Measurements from ENCODE around the gene MLXIP. TPM values are rescaled to one million over a fixed set of nuclear protein-coding genes. Genes with fewer than 3 reads are reported as not detected.

MLXIP gene
- total RNA-seq, 2 donors from 2014 or later = 13.1 to 57.7 TPM

- Histone ChIP-seq H3K4me1 (replicated peaks) (no peaks in the 10 kb centered on the region), H3K27ac (peak overlapping the region; percentile 7 to 26), H3K36me3 (no peaks in the 10 kb centered on the region), H3K9me3 (no peaks in the 10 kb centered on the region), H3K4me3 (no peak overlapping the region), H3K27me3 (replicated peaks; ENCODE audit: insufficient read depth) (no peaks in the 10 kb centered on the region)
- TF ChIP-seq POLR2A (IDR thresholded peaks at IDR 0.05) = no peak
- no peak for TF ChIP-seq POLR2AphosphoS5 (IDR thresholded peaks at IDR 0.05)
- TF ChIP-seq CTCF (IDR thresholded peaks at IDR 0.05) = no peak
- 74% methylated on average over 9 of the region's 9 CpGs for WGBS
- intact Hi-C loops (cut with DNase I) = no loop called here
- DNase-seq (ENCODE audit: low spot score) = no peak
These were observed 9.7 kb downstream of the MLXIP start for GRCh38 chr12:122088179-122088810.

- Histone ChIP-seq H3K27me3 (replicated peaks; ENCODE audit: insufficient read depth) (no peaks in the 10 kb centered on the region), H3K4me3 (no peak overlapping the region), H3K36me3 (no peaks in the 10 kb centered on the region), H3K9me3 (no peaks in the 10 kb centered on the region), H3K27ac (no peak overlapping the region), H3K4me1 (replicated peaks) (no peaks in the 10 kb centered on the region)
- DNase-seq (ENCODE audit: low spot score) = no peak
- no peak for TF ChIP-seq POLR2AphosphoS5 (IDR thresholded peaks at IDR 0.05)
- TF ChIP-seq POLR2A (IDR thresholded peaks at IDR 0.05) = no peak
- no peak for TF ChIP-seq CTCF (IDR thresholded peaks at IDR 0.05)
- intact Hi-C loops (cut with DNase I) = no loop called here
- 50% methylated on average over 2 of the region's 2 CpGs for WGBS
These were observed 10.5 kb downstream of the MLXIP start for GRCh38 chr12:122089077-122089476.

- Histone ChIP-seq H3K36me3 (no peaks in the 10 kb centered on the region), H3K4me3 (no peak overlapping the region), H3K9me3 (no peaks in the 10 kb centered on the region), H3K27ac (peak overlapping the region; percentile 18 to 30), H3K27me3 (replicated peaks; ENCODE audit: insufficient read depth) (no peaks in the 10 kb centered on the region), H3K4me1 (replicated peaks) (no peaks in the 10 kb centered on the region)
- intact Hi-C loops (cut with DNase I) = no loop called here
- WGBS = 33% methylated on average over 7 of the region's 7 CpGs
- no peak for DNase-seq (ENCODE audit: low spot score)
- TF ChIP-seq CTCF (IDR thresholded peaks at IDR 0.05) = no peak
- TF ChIP-seq POLR2A (IDR thresholded peaks at IDR 0.05) = no peak
- TF ChIP-seq POLR2AphosphoS5 (IDR thresholded peaks at IDR 0.05) = no peak
These were observed 12.4 kb downstream of the MLXIP start for GRCh38 chr12:122090759-122091515.

- Histone ChIP-seq H3K27me3 (replicated peaks; ENCODE audit: insufficient read depth) (no peaks in the 10 kb centered on the region), H3K36me3 (no peaks in the 10 kb centered on the region), H3K9me3 (no peaks in the 10 kb centered on the region), H3K4me3 (no peak overlapping the region), H3K4me1 (replicated peaks) (peaks cover 22% of the 10 kb centered on the region), H3K27ac (no peak overlapping the region)
- intact Hi-C loops (cut with DNase I) = no loop called here
- DNase-seq (ENCODE audit: low spot score) = no peak
- TF ChIP-seq CTCF (IDR thresholded peaks at IDR 0.05) (no peak), POLR2A (IDR thresholded peaks at IDR 0.05) (no peak), POLR2AphosphoS5 (IDR thresholded peaks at IDR 0.05) (no peak)
- WGBS = 88% methylated on average over 9 of the region's 9 CpGs
These were observed 14.7 kb downstream of the MLXIP start for GRCh38 chr12:122093098-122093883.

All from prostate gland (tissue), 2 donors.